H9 (cell line): ENCODE measurements around the gene BHLHE23. TPM values are rescaled to one million over a fixed set of nuclear protein-coding genes. Genes with fewer than 3 reads are reported as not detected.

Experiments
- DNase-seq: peaks from one replicate; pipeline ENCODE4 v3.0.0-alpha.2; 2017
- H2AFZ ChIP-seq: one replicate; pipeline ENCODE4 v1.6.1; 2013; ENCODE audit warnings: mild to moderate bottlenecking, low read length, control low read depth, moderate library complexity
- H2AK5ac ChIP-seq: 2 replicates; pipeline ENCODE4 v1.6.1; 2013; ENCODE audit warnings: low read length, control low read depth, mixed read lengths; ENCODE audit not compliant: insufficient read length
- H2BK120ac ChIP-seq: one replicate; pipeline ENCODE4 v1.6.1; 2013; ENCODE audit warnings: low read depth, mild to moderate bottlenecking, low read length, control low read depth, inconsistent platforms; ENCODE audit not compliant: poor library complexity, severe bottlenecking
- H2BK12ac ChIP-seq: 2 replicates; pipeline ENCODE4 v1.6.1; 2013; ENCODE audit warnings: low read length, control low read depth, mixed read lengths, low read depth; ENCODE audit not compliant: insufficient read length
- H2BK15ac ChIP-seq: 2 replicates; pipeline ENCODE4 v1.6.1; 2013; ENCODE audit warnings: low read depth, low read length, control low read depth
- H2BK20ac ChIP-seq: one replicate; pipeline ENCODE4 v1.6.1; 2013; ENCODE audit warnings: low read depth, mild to moderate bottlenecking, low read length, control low read depth, inconsistent platforms; ENCODE audit not compliant: poor library complexity, severe bottlenecking
- H2BK5ac ChIP-seq: 2 replicates; pipeline ENCODE4 v1.6.1; 2013; ENCODE audit warnings: low read length, control low read depth, mixed read lengths; ENCODE audit not compliant: insufficient read length
- H3K14ac ChIP-seq: 2 replicates; pipeline ENCODE4 v1.6.1; 2013; ENCODE audit warnings: low read length, control low read depth; ENCODE audit not compliant: insufficient read depth
- H3K18ac ChIP-seq: 2 replicates; pipeline ENCODE4 v1.6.1; 2013; ENCODE audit warnings: low read depth, mild to moderate bottlenecking, mixed read lengths, low read length, control low read depth; ENCODE audit not compliant: insufficient read length
- H3K23ac ChIP-seq: 2 replicates; pipeline ENCODE4 v1.6.1; 2013; ENCODE audit warnings: low read length, control low read depth, mixed read lengths, low read depth; ENCODE audit not compliant: insufficient read length
- H3K23me2 ChIP-seq: 2 replicates; pipeline ENCODE4 v1.6.1; 2013; ENCODE audit warnings: low read depth, mild to moderate bottlenecking, mixed read lengths, low read length, control low read depth; ENCODE audit not compliant: insufficient read length, poor library complexity, severe bottlenecking
- H3K27ac ChIP-seq: 2 replicates; pipeline ENCODE4 v1.5.1; 2013; ENCODE audit warnings: low read length, control low read depth, mixed read lengths, low read depth; ENCODE audit not compliant: insufficient read length
- H3K27me3 ChIP-seq: 2 replicates; pipeline ENCODE4 v1.6.1; 2013; ENCODE audit warnings: low read length, control low read depth, inconsistent platforms; ENCODE audit not compliant: insufficient read depth
- H3K4ac ChIP-seq: 2 replicates; pipeline ENCODE4 v1.6.1; 2013; ENCODE audit warnings: low read depth, mild to moderate bottlenecking, control low read depth, inconsistent platforms, low read length, moderate library complexity
- H3K4me1 ChIP-seq: 2 replicates; pipeline ENCODE4 v1.6.1; 2013; ENCODE audit warnings: low read length, control low read depth, inconsistent platforms; ENCODE audit not compliant: insufficient read depth
- H3K4me2 ChIP-seq: 2 replicates; pipeline ENCODE4 v1.6.1; 2013; ENCODE audit warnings: low read length, control low read depth, mixed read lengths; ENCODE audit not compliant: insufficient read length, insufficient read depth
- H3K56ac ChIP-seq: 2 replicates; pipeline ENCODE4 v1.6.1; 2013; ENCODE audit warnings: low read depth, mild to moderate bottlenecking, mixed read lengths, low read length, control low read depth; ENCODE audit not compliant: insufficient read length
- H3K79me1 ChIP-seq: 2 replicates; pipeline ENCODE4 v1.6.1; 2013; ENCODE audit warnings: low read depth, mild to moderate bottlenecking, moderate library complexity, low read length, control low read depth, inconsistent platforms; ENCODE audit not compliant: insufficient read depth, poor library complexity, severe bottlenecking
- H3K79me2 ChIP-seq: 2 replicates; pipeline ENCODE4 v1.6.1; 2013; ENCODE audit warnings: low read length, control low read depth, inconsistent platforms; ENCODE audit not compliant: insufficient read depth
- H3K9ac ChIP-seq: 2 replicates; pipeline ENCODE4 v1.6.1; 2013; ENCODE audit warnings: low read length, control low read depth, mixed read lengths; ENCODE audit not compliant: insufficient read length; ENCODE audit errors: extremely low read depth
- H3K9me3 ChIP-seq: one replicate; pipeline ENCODE4 v1.6.1; 2013; ENCODE audit warnings: low read depth, low read length, inconsistent platforms; ENCODE audit not compliant: control insufficient read depth
- H3T11ph ChIP-seq: one replicate; pipeline ENCODE4 v1.6.1; 2013; ENCODE audit warnings: mild to moderate bottlenecking, low read length, control low read depth, inconsistent platforms
- H4K20me1 ChIP-seq: one replicate; pipeline ENCODE4 v1.6.1; 2013; ENCODE audit not compliant: control insufficient read depth, insufficient read length, insufficient read depth
- H4K5ac ChIP-seq: 2 replicates; pipeline ENCODE4 v1.6.1; 2013; ENCODE audit warnings: low read depth, mild to moderate bottlenecking, mixed read lengths, low read length, control low read depth; ENCODE audit not compliant: insufficient read length
- H4K8ac ChIP-seq: replicated peaks from 2 replicates; pipeline ENCODE4 v1.6.1; 2013; ENCODE audit warnings: low read length, control low read depth, mixed read lengths, low read depth; ENCODE audit not compliant: insufficient read length
- H4K91ac ChIP-seq: 2 replicates; pipeline ENCODE4 v1.6.1; 2013; ENCODE audit warnings: low read depth, mild to moderate bottlenecking, moderate library complexity, mixed read lengths, low read length, control low read depth; ENCODE audit not compliant: insufficient read length
- H3K27ac Mint-ChIP-seq, 3 experiments: 2 replicates in 2 of 3; 3 replicates in 1 of 3; pipeline ENCODE4 v1.8.0; 2020 to 2021; ENCODE audit warnings: mixed read lengths in 3 of 3, mild to moderate bottlenecking in 1 of 3, moderate library complexity in 1 of 3
- H3K27me3 Mint-ChIP-seq: 2 replicates; pipeline ENCODE4 v1.8.0; 2021; ENCODE audit warnings: low read depth, mild to moderate bottlenecking, moderate library complexity, mixed read lengths
- H3K36me3 Mint-ChIP-seq, 3 experiments: 2 replicates in 2 of 3; 3 replicates in 1 of 3; pipeline ENCODE4 v1.8.0; 2020 to 2021; ENCODE audit warnings: low read depth in 3 of 3, mixed read lengths in 3 of 3; ENCODE audit not compliant: insufficient read depth in 1 of 3
- H3K4me1 Mint-ChIP-seq, 2 experiments: 2 replicates each; pipeline ENCODE4 v1.8.0; 2020; ENCODE audit warnings: mixed read lengths in 2 of 2
- H3K4me3 Mint-ChIP-seq, 2 experiments: 2 replicates in 1 of 2; 3 replicates in 1 of 2; pipeline ENCODE4 v1.8.0; 2020 to 2021; ENCODE audit warnings: mild to moderate bottlenecking in 2 of 2, mixed read lengths in 2 of 2, moderate library complexity in 1 of 2
- H3K9me3 Mint-ChIP-seq, 2 experiments: 2 replicates in 1 of 2; 3 replicates in 1 of 2; pipeline ENCODE4 v1.8.0; 2020; ENCODE audit warnings: mild to moderate bottlenecking in 2 of 2, mixed read lengths in 2 of 2, moderate library complexity in 1 of 2
- WGBS: extraction: QIAGEN DNeasy Blood & Tissue Kit; methylation state at CpG from one replicate; pipeline ENCODE4 v1.1.7; 2013; ENCODE audit warnings: missing lambda C conversion rate, low lambda C conversion rate, mixed read lengths; ENCODE audit not compliant: insufficient read length; ENCODE audit errors: extremely low coverage; 5-methylcytosine and 5-hydroxymethylcytosine counted together
- total RNA-seq: library from RNA; stranded (reverse); gene quantifications from 2 replicates; pipeline ENCODE4 v1.2.1, GENCODE V29; 2021
- TF ChIP-seq, protein P1 (sequence below): fragments of 200-600 bp; sonication (generic); conservative IDR thresholded peaks from 3 replicates; pipeline ENCODE4 v1.8.0; 2021; ENCODE audit warnings: antibody characterized with exemption, mild to moderate bottlenecking

Gene BHLHE23
- total RNA-seq, 1 experiment from 2014 or later: 0.35 TPM

DNA sequence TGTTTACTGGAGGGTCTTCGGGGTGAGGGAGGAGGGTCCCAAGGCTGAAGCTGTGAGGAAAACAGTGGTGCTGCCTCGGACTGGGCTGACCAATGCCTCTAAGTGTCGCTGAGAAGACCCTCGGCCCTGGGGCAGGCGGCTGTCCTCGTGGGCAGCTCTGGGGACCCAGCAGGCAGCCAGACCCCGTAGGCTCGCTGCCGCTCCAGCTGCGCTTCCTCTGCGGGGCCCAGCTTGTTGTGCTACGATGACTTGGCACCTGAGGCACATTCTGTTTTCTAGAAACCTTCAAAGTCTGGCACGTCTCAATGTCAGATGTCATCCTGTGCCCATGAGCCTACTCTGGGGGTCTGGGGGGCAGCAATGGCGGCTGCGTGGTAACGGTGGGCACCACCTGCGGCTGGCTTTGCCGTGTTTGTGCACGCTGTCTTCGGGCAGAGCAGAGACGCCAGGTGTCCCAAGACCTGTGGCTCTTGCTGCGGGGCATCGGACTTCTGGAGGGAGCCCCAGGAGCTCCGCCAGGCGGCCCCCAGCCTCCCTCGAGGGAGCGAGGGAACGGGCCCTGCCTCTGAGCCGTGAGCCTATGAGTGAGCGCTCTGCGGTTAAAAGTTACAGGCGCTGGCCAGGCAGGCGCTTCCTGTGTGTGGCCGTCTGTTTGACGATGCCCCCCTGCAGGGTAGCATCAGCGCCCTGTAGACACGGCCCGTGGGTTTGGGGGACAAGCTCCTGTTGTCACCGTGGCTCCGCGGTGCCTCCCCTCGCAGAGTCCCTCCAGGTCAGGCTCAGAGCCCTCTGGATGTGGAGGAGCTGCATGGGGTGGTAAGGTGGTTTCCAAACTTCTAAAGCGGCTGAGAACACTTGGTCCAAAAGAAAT, 47.4 kb downstream of the BHLHE23 start:
- H3K27ac Mint-ChIP-seq: peak overlapping the region in 2 of 3 experiments; percentile 40 to 53; a peak in 1 of 7 replicates
- Histone ChIP-seq H2BK120ac (no peak overlapping the region), H3T11ph (no peak overlapping the region), H3K23me2 (no peaks in the 10 kb centered on the region), H2BK5ac (no peak overlapping the region), H3K14ac (no peak overlapping the region), H2AK5ac (no peak overlapping the region), H3K56ac (no peak overlapping the region), H3K4me2 (no peak overlapping the region), H3K27me3 (no peaks in the 10 kb centered on the region), H3K23ac (no peak overlapping the region), H3K79me1 (no peaks in the 10 kb centered on the region), H4K20me1 (no peaks in the 10 kb centered on the region), H3K9ac (no peak overlapping the region), H2AFZ (no peak overlapping the region), H2BK20ac (no peak overlapping the region), H3K79me2 (no peaks in the 10 kb centered on the region), H3K27ac (no peak overlapping the region), H4K5ac (no peak overlapping the region), H4K8ac (no peak overlapping the region), H3K18ac (no peak overlapping the region), H3K4ac (no peak overlapping the region), H2BK15ac (no peak overlapping the region), H3K4me1 (no peaks in the 10 kb centered on the region), H4K91ac (no peak overlapping the region), H3K9me3 (no peaks in the 10 kb centered on the region), H2BK12ac (no peak overlapping the region)
- H3K36me3 Mint-ChIP-seq: peaks cover 2 to 19% (median 7%) of the 10 kb centered on the region in 3 experiments; a peak in 4 of 7 replicates
- H3K9me3 Mint-ChIP-seq: no peaks in the 10 kb centered on the region
- H3K4me3 Mint-ChIP-seq: peak overlapping the region in 1 of 2 experiments; percentile 10; a peak in 1 of 5 replicates
- WGBS: no CpG with 5 or more reads among the region's 43 CpGs
- no peak for DNase-seq
- TF ChIP-seq, protein P1, sequence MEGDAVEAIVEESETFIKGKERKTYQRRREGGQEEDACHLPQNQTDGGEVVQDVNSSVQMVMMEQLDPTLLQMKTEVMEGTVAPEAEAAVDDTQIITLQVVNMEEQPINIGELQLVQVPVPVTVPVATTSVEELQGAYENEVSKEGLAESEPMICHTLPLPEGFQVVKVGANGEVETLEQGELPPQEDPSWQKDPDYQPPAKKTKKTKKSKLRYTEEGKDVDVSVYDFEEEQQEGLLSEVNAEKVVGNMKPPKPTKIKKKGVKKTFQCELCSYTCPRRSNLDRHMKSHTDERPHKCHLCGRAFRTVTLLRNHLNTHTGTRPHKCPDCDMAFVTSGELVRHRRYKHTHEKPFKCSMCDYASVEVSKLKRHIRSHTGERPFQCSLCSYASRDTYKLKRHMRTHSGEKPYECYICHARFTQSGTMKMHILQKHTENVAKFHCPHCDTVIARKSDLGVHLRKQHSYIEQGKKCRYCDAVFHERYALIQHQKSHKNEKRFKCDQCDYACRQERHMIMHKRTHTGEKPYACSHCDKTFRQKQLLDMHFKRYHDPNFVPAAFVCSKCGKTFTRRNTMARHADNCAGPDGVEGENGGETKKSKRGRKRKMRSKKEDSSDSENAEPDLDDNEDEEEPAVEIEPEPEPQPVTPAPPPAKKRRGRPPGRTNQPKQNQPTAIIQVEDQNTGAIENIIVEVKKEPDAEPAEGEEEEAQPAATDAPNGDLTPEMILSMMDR: no peak
- no peaks in the 10 kb centered on the region for H3K27me3 Mint-ChIP-seq
- H3K4me1 Mint-ChIP-seq: peaks cover 2 to 13% of the 10 kb centered on the region in 2 experiments; a peak in 2 of 4 replicates
